DMS53 treated with DMSO at 0.1 percent for 48 hours (cell line): ENCODE data around the gene SHANK1.
"Not testable (repeated sequence)": the region's sequence is repeated elsewhere in the genome, so short reads cannot be mapped to it uniquely, and the experiment has no call there.

Experiments
- DNase-seq: peaks from one replicate; lab custom pipeline; 2025; ENCODE audit not compliant: unreplicated experiment; lab: John Stamatoyannopoulos, UW

Gene SHANK1

GRCh38 chr19:50719566-50719965 is at the start of gene SHANK1:
Gene SHANK1 (minus strand): TSS chr19:50719802. CDS start chr19:50716919, 2,883 bp downstream.
- DNase-seq: no peak

- no peak for DNase-seq
Measured at GRCh38 chr19:50768277-50768676, 48.7 kb upstream of the SHANK1 start.

- DNase-seq: not testable (repeated sequence)
Measured at GRCh38 chr19:50767263-50767662, 47.7 kb upstream of the SHANK1 start.

- not testable (repeated sequence) for DNase-seq
Measured at GRCh38 chr19:50766746-50767145, 47.1 kb upstream of the SHANK1 start.

GRCh38 chr19:50764409-50764808 is 44.8 kb upstream of the SHANK1 start:
- no peak for DNase-seq

- not testable (repeated sequence) for DNase-seq
Measured at GRCh38 chr19:50763521-50763920, 43.9 kb upstream of the SHANK1 start.

- DNase-seq: not testable (repeated sequence)
Measured at GRCh38 chr19:50761501-50761900, 41.9 kb upstream of the SHANK1 start.

GRCh38 chr19:50759886-50760285 is 40.3 kb upstream of the SHANK1 start:
- DNase-seq: no peak

- not testable (repeated sequence) for DNase-seq
Measured at GRCh38 chr19:50759076-50759475, 39.5 kb upstream of the SHANK1 start.

- DNase-seq: not testable (repeated sequence)
Measured at GRCh38 chr19:50757624-50758023, 38.0 kb upstream of the SHANK1 start.

- DNase-seq: not testable (repeated sequence)
Measured at GRCh38 chr19:50756244-50756643, 36.6 kb upstream of the SHANK1 start.

GRCh38 chr19:50753879-50754278 is 34.3 kb upstream of the SHANK1 start:
- DNase-seq: no peak

- DNase-seq: no peak
Measured at GRCh38 chr19:50750010-50750409, 30.4 kb upstream of the SHANK1 start.

- DNase-seq: no peak
Measured at GRCh38 chr19:50749490-50749889, 29.9 kb upstream of the SHANK1 start.

GRCh38 chr19:50747141-50747540 is 27.5 kb upstream of the SHANK1 start:
- not testable (repeated sequence) for DNase-seq

- no peak for DNase-seq
Measured at GRCh38 chr19:50745221-50745620, 25.6 kb upstream of the SHANK1 start.

- DNase-seq: no peak
Measured at GRCh38 chr19:50743537-50743936, 23.9 kb upstream of the SHANK1 start.

- no peak for DNase-seq
Measured at GRCh38 chr19:50741179-50741933, 21.8 kb upstream of the SHANK1 start.

GRCh38 chr19:50739914-50740426 is 20.4 kb upstream of the SHANK1 start:
- DNase-seq: no peak

GRCh38 chr19:50739132-50739913 is 19.7 kb upstream of the SHANK1 start:
- DNase-seq: no peak

- DNase-seq: no peak
Measured at GRCh38 chr19:50736338-50736737, 16.7 kb upstream of the SHANK1 start.

- no peak for DNase-seq
Measured at GRCh38 chr19:50735869-50736268, 16.3 kb upstream of the SHANK1 start.
